GM18519 (cell line): ENCODE data around the gene ANKRD63.

Experiments
- ATAC-seq: cut with Tn5 transposase; IDR thresholded peaks from one replicate; pipeline ENCODE4 v1.9.1; 2021; ENCODE audit warnings: mild to moderate bottlenecking, moderate library complexity; ENCODE audit not compliant: unreplicated experiment, low FRiP score

Gene ANKRD63

GRCh38 chr15:40296561-40297230 is 13.8 kb upstream of the ANKRD63 start:
- no peak for ATAC-seq

DNA sequence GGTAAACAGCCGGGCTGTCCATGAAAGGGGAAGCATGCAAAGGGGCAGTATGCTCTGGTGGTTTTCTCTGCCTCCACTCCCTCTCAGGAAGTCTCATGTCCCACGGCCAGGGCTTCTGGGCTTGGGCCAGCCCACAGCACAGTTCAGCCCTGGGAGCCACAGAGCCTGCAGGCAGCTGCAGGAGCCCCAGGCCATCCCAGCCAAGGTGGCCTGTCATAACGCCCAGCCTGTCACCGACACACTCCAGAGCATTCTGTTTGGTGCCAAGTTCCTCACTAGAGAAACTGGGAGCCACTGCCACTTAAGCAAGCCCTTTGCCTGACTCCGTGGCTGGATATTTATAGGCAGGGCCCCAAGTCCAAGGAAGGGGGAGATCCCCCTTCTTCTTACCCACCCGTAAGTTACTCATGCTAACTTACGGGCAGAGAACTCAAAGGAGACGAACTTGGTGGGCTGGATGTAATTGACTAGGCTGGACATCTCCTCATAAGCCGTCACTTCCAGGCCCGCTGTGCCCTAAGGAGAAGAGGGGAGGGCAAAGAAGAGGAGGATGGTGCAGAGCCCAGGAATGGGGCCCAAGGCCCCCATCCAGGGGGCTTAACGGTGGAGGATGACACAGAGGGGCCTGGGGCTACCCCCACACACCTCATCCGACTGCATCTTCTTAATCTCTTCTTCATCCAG is 13.2 kb upstream of the ANKRD63 start:
- no peak for ATAC-seq

- ATAC-seq, result no peak
These were observed 12.4 kb upstream of the ANKRD63 start for GRCh38 chr15:40295297-40295696.

- no peak for ATAC-seq
These were observed 11.3 kb upstream of the ANKRD63 start for GRCh38 chr15:40293905-40294895.

DNA sequence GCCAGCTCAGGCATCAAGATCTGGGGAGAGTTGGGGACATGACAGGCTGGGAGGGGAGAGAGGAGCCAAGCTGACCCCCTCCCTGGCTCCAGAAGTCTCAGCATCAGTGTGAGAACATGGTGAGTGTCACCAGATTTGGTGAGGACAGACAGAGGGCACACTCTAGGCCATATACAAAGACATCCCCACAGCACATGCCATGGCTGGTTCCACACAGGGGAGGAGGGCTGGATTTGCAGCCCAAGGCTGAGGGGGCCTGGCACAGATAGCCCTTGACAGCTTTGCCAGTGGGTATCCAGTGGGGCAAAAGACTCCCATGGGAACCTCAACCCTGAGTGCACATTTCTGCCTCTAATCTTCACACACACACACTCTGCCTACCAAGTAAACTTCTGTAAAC is 10.1 kb upstream of the ANKRD63 start:
- no peak for ATAC-seq

- no peak for ATAC-seq
These were observed 9.4 kb upstream of the ANKRD63 start for GRCh38 chr15:40292246-40292645.

DNA sequence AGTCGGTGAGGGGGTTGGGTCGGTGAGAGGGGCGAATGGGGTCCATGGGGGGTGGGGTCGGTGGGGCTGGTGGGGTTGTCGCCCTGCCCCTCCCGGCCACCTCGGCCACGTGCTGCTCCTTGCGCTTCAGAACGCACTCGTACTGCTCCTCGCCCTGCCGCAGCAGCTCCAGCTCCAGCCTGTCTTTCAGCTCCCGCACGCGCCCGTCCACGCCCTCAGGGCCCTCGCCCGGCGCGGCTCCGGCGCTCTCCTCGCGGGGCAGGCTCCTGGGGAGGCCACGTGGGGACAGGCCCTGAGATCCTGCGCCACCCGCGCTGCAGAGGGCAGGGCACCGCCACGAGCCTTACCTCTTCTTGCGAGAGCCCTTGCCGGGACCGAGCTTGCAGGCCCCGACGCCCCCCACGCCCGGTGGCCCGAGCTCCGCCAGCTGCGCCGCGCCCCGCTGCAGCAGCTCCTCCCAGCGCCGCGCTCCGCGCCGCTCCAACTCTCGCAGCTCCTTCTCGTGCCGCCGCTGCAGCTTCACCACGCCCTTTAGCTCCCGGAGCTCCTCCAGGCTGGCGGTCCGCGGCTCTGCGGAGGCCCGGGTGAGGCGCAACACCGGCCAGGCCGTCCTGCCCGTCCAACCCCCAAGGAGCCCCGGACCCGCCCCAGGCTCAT is 8.2 kb upstream of the ANKRD63 start:
- no peak for ATAC-seq

DNA sequence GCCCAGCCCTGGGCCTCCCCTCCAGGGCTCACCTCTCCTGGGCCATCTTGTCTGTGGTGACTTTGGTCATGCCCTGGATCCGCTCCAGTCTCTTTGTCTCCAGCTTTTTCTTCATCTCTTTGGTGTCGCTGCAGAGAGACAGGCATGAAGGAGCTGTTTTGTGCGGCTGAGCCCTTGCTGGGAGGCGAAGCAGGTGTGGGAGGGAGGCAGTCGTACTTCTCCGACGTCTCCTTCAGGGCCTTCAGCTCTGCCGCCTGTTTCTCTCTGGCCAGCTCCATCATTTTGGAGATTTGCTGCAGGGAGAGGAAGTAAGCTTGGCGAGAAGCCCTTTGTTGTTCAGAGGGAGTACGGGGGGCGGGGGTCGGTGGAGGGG is 7.7 kb upstream of the ANKRD63 start:
- ATAC-seq, result no peak

- ATAC-seq, result no peak
These were observed 6.4 kb upstream of the ANKRD63 start for GRCh38 chr15:40289140-40289775.

- no peak for ATAC-seq
These were observed 5.1 kb upstream of the ANKRD63 start for GRCh38 chr15:40287968-40288367.

DNA sequence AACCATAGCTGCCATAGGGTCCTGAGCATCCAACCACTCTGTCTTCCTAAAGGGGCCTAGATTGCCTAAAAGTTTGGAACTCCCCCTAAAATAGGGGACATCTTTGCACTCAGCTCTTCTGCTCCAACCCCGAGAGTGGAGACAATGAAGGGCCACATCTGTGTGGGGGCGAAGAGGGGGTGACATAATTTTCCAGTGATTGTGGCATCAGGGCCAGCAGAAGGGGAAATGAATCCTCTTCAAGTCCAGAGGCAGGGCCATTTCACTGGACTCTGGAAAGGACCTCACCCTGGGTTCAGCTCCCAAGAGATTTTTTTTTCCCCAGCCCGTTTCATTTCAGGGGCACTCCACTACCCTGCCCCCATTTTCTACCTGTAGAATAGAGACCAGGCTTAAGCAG is 4.6 kb upstream of the ANKRD63 start:
- no peak for ATAC-seq

GRCh38 chr15:40286794-40287193 is 3.9 kb upstream of the ANKRD63 start:
- no peak for ATAC-seq

GRCh38 chr15:40286061-40286532 is 3.2 kb upstream of the ANKRD63 start:
- no peak for ATAC-seq

DNA sequence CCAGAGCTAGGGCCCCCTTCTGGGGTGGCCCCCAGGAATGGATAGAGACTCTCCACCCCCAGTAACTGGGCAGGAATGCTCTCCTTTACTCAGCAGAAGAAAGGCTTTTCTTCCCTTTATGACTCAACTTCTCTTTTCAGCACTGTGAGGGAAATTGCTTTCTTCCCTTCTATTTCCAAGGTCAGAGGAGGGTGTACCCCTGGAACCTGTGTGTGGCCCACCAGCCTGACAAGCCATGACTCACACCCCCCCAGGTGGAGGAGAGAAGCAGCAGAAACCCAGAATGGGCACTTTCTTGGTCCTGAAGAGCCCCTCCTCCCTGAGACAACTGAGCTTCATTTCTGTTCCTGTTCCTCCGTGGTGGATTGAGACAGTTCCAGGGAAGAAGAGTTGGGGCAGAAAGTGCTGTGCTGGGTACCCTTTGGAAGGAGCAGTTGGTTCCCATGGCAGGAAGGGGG is 2.7 kb upstream of the ANKRD63 start:
- ATAC-seq, result no peak

DNA sequence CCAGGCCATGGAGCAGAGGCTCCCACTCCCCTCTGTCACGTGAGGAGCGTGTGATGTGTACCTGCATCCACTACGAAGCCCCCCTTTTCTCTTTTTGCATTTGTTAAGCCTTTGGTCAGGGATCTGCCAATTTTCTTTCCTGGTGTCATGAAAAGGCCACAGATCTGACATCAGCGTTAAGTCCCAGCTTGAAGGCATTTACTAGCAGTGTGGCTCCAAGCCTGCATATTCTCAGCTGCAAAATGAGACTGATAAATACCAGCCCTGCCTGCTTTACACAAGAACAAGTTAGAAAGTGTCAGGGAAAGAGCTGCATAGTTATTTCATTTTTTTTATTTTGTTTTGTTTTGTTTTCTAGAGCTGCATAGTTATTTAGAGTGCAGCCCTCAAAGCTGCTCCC is 2.3 kb upstream of the ANKRD63 start:
- ATAC-seq, result no peak

- ATAC-seq, result no peak
These were observed 894 bp upstream of the ANKRD63 start for GRCh38 chr15:40283615-40284300.

DNA sequence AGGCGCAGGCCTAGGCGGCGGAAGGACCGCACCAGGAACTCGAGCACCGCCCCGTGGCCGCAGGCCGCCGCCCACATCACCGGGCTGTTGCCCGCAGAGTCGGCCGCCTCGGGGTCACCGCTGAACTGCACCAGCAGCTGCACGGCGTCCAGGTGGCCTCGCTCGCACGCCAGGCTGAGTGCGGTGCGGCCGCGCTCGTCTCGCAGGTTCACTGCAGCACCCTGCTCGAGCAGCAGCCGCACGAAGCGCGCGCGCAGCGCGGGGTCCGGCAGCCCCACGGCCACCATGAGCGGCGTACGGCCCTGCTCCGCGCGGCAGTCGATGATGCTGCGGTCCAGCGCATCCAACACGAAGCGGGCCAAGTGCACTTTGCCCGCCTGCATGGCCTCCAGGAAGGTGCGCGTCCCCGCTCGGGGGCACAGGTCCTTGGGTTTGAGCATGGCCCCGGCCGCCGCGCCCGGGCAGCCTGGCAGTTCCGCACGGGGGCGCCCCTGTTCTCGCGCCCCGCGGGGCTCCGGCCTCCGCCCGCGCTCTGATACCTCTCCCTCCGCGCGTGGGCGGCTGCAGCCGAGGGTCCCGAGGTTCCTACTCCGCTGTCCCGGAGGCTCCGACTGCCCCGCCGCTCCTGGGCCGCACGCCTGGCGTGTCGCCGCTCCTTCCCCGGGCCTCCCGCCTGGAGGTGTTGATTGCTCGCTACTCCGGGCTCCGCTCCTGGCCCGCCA is 556 bp downstream of the ANKRD63 start:
- no peak for ATAC-seq

GRCh38 chr15:40281801-40282146 is 1.1 kb downstream of the ANKRD63 start:
- ATAC-seq, result no peak
